A673 (cell line): ENCODE results near the gene FURIN. TPM values are rescaled to one million over a fixed set of nuclear protein-coding genes. Genes with fewer than 3 reads are reported as not detected.

ENCODE experiments used
- BruUV-seq: library from RNA; stranded (reverse); fragments of 400-500 nt; replicated peaks from 2 replicates; lab custom pipeline; 2021; lab: Mats Ljungman, UMichigan
- CTCF ChIA-PET: fragments of 300-600 bp; sonication (Branson Sonifier 250); formaldehyde crosslinking; loops from one replicate; lab custom pipeline; 2022; ENCODE audit warnings: antibody characterized with exemption; lab: Charles Lee
- POLR2A ChIA-PET: fragments of 300-600 bp; sonication (Branson Sonifier 250); formaldehyde crosslinking; loops from one replicate; lab custom pipeline; 2022; ENCODE audit warnings: antibody characterized with exemption; ENCODE audit not compliant: low non-redundant PET; lab: Charles Lee
- DNase-seq: peaks from one replicate; pipeline ENCODE4 v3.0.0-alpha.2; 2015; ENCODE audit warnings: low spot score
- H3K27ac ChIP-seq: fragments of 200-600 bp; sonication (generic); 2 replicates; pipeline ENCODE4 v1.5.1; 2016; ENCODE audit warnings: mixed run types, low read depth, mild to moderate bottlenecking, mixed read lengths, antibody characterized with exemption, low read length; ENCODE audit not compliant: poor library complexity, severe bottlenecking
- H3K27me3 ChIP-seq: fragments of 200-600 bp; sonication (generic); replicated peaks from 2 replicates; pipeline ENCODE4 v1.6.1; 2017; ENCODE audit warnings: mixed run types, low read depth, mild to moderate bottlenecking, mixed read lengths, antibody characterized with exemption, low read length; ENCODE audit not compliant: insufficient read depth, poor library complexity
- H3K36me3 ChIP-seq: fragments of 200-600 bp; sonication (generic); 2 replicates; pipeline ENCODE4 v1.6.1; 2016; ENCODE audit warnings: mixed run types, mild to moderate bottlenecking, mixed read lengths, antibody characterized with exemption, low read length; ENCODE audit not compliant: insufficient read depth, poor library complexity, severe bottlenecking
- H3K4me1 ChIP-seq: fragments of 200-600 bp; sonication (generic); 2 replicates; pipeline ENCODE4 v1.6.1; 2017; ENCODE audit warnings: mixed run types, mild to moderate bottlenecking, mixed read lengths, antibody characterized with exemption, low read length; ENCODE audit not compliant: insufficient read depth, poor library complexity, severe bottlenecking
- H3K4me3 ChIP-seq: fragments of 200-600 bp; sonication (generic); 2 replicates; pipeline ENCODE4 v1.5.1; 2016; ENCODE audit warnings: low read depth, mixed run types, mild to moderate bottlenecking, mixed read lengths, low read length; ENCODE audit not compliant: poor library complexity, severe bottlenecking
- H3K9me3 ChIP-seq: fragments of 200-600 bp; sonication (generic); 2 replicates; pipeline ENCODE4 v1.6.1; 2016; ENCODE audit warnings: mixed run types, low read depth, mild to moderate bottlenecking, mixed read lengths, antibody characterized with exemption, low read length; ENCODE audit not compliant: poor library complexity, severe bottlenecking
- CTCF ChIP-seq: fragments of 300-800, 200-600 bp; sonication (generic); conservative IDR thresholded peaks from 2 replicates; pipeline ENCODE4 v1.5.1; 2017; ENCODE audit warnings: low read depth, mild to moderate bottlenecking, antibody characterized with exemption, low read length, moderate library complexity, mixed read lengths
- EZH2 ChIP-seq: fragments of 200-600 bp; sonication (generic); IDR thresholded peaks from 2 replicates; pipeline ENCODE4 v1.6.1; 2017; ENCODE audit warnings: borderline replicate concordance, low read depth, mild to moderate bottlenecking, mixed read lengths, antibody characterized with exemption, low read length; ENCODE audit not compliant: poor library complexity, severe bottlenecking
- intact Hi-C: fragments of 100-400 bp; cut with micrococcal nuclease; formaldehyde crosslinking; loops from one replicate; pipeline ENCODE4 v1.10.0; 2022; ENCODE audit not compliant: unreplicated experiment
- total RNA-seq: library from RNA; stranded (reverse); gene quantifications from 2 replicates; pipeline ENCODE4 v1.2.3, GENCODE V29; 2021

FURIN gene
- total RNA-seq, 1 experiment from 2014 or later, result 63.4 TPM

DNA sequence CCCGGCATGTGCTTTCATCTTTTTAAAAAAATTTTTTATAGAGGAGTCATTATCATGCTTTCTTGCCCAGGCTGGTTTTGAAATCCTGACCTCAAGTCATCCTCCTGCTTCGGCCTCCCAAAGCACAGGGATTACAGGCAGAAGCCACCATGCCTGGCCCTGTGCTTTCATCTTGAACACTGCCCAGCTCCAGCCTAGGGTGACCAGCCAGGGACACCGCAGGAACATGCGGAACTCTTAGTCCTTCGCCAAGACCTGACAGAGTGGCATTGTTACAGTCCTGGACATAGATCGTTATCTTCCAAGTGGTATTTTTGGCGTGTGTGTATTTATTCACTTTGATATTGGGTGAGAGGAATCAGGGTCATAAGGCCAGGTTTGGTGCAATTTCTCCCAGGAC, 7.9 kb upstream of the FURIN start:
- ChIA-PET POLR2A (no interaction called here), CTCF (no interaction called here)
- Histone ChIP-seq H3K4me3 (no peak overlapping the region), H3K27me3 (no peaks in the 10 kb centered on the region), H3K36me3 (no peaks in the 10 kb centered on the region), H3K9me3 (no peaks in the 10 kb centered on the region), H3K27ac (no peak overlapping the region), H3K4me1 (no peaks in the 10 kb centered on the region)
- no TSS peak for BruUV-seq
- TF ChIP-seq CTCF, result no peak
- no peak for TF ChIP-seq EZH2
- intact Hi-C loops, result no loop called here
- no peak for DNase-seq

DNA sequence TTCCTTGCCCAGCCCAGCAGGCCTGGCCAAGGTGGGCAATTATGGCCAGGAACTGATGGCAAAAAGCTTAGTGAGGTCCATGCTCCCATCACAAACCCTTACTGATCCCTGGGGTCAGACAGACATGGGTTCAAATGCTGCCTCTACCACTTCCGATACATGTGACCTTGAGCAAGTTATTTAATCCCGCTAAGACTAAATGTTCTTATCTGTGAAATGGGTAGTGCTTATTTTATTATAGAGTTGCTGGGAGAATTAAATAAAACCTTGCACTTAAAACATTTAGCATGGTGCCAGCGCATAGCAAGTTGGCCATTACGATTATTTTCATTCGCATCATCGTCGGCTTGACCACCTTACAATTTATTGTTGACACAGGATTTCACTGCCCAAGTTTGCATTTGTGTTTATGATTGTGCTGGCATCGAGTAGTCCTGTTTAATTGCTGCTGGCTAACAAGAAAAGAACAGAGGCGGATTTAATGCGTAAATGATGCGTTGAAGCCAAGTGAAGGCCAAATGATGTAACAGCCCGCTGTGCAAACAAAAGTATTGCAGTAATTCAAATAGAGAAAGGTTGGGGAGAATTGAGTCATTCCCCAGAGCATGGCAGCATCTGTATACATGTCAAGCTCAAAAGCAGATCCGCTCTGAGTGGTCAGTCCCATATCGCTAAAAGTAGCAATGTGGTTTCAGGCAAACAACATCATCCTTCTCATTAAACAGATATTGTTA, 7.3 kb upstream of the FURIN start:
- CTCF ChIA-PET, result no interaction called here
- no peaks in the 10 kb centered on the region for H3K27me3 ChIP-seq
- no TSS peak for BruUV-seq
- TF ChIP-seq CTCF (no peak), EZH2 (no peak)
- DNase-seq, result no peak
- H3K27ac ChIP-seq, result no peak overlapping the region
- POLR2A ChIA-PET, result no interaction called here
- H3K9me3 ChIP-seq, result no peaks in the 10 kb centered on the region
- no peaks in the 10 kb centered on the region for H3K36me3 ChIP-seq
- no peak overlapping the region for H3K4me3 ChIP-seq
- intact Hi-C loops, result no loop called here
- no peaks in the 10 kb centered on the region for H3K4me1 ChIP-seq

DNA sequence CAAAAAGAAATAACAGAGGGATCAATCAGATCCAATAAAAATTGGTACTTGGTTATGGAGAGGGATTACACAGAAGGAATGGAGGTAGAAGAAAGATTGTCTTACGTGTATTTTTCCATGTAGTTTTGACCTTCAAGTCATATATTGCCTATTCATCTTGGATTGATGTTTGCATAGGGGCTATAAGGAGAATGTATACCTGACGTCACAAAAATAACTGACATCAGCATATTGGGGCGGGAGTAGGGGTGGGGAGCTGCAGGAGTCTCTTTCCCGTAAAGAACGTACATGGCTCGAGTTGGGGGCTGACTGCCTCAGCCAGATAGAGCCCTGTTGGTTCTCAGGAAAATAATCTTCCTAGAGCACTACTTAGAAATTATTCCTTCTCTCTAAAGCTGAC, 5.9 kb upstream of the FURIN start:
- POLR2A ChIA-PET, result no interaction called here
- Histone ChIP-seq H3K4me3 (no peak overlapping the region), H3K27ac (no peak overlapping the region), H3K36me3 (no peaks in the 10 kb centered on the region), H3K27me3 (no peaks in the 10 kb centered on the region), H3K4me1 (no peaks in the 10 kb centered on the region), H3K9me3 (no peaks in the 10 kb centered on the region)
- no peak for TF ChIP-seq EZH2
- TF ChIP-seq CTCF, result no peak
- CTCF ChIA-PET, result no interaction called here
- intact Hi-C loops, result no loop called here
- no TSS peak for BruUV-seq
- no peak for DNase-seq
